HG02763 (cell line): ENCODE measurements around the gene MAMDC2.
"Not testable (repeated sequence)": the region's sequence is repeated elsewhere in the genome, so short reads cannot be mapped to it uniquely, and the experiment has no call there.

Source experiments
- ATAC-seq: cut with Tn5 transposase; IDR thresholded peaks from one replicate; pipeline ENCODE4 v1.9.1; 2021; ENCODE audit warnings: mild to moderate bottlenecking, moderate library complexity; ENCODE audit not compliant: unreplicated experiment

The MAMDC2 gene

GRCh38 chr9:70035691-70036090 lies 8.0 kb upstream of the MAMDC2 start:
- ATAC-seq: no peak

GRCh38 chr9:70036641-70037040 lies 7.0 kb upstream of the MAMDC2 start:
- no peak for ATAC-seq

- ATAC-seq: not testable (repeated sequence)
Measured at GRCh38 chr9:70038171-70038621, 5.5 kb upstream of the MAMDC2 start.

GRCh38 chr9:70040376-70040903 lies 3.2 kb upstream of the MAMDC2 start:
- no peak for ATAC-seq

- no peak for ATAC-seq
Measured at GRCh38 chr9:70042461-70043215, 1.0 kb upstream of the MAMDC2 start.

GRCh38 chr9:70043285-70043684 lies 363 bp upstream of the MAMDC2 start:
- no peak for ATAC-seq

- no peak for ATAC-seq
Measured at GRCh38 chr9:70044490-70045307, 1.1 kb downstream of the MAMDC2 start.

GRCh38 chr9:70045452-70045851 lies 1.8 kb downstream of the MAMDC2 start:
- no peak for ATAC-seq

- ATAC-seq: no peak
Measured at GRCh38 chr9:70046274-70047070, 2.8 kb downstream of the MAMDC2 start.

- no peak for ATAC-seq
Measured at GRCh38 chr9:70049236-70049635, 5.6 kb downstream of the MAMDC2 start.

GRCh38 chr9:70049672-70050271 lies 6.1 kb downstream of the MAMDC2 start:
- no peak for ATAC-seq

GRCh38 chr9:70052768-70053167 lies 9.1 kb downstream of the MAMDC2 start:
- ATAC-seq: no peak

- no peak for ATAC-seq
Measured at GRCh38 chr9:70053864-70054263, 10.2 kb downstream of the MAMDC2 start.

- no peak for ATAC-seq
Measured at GRCh38 chr9:70054521-70054920, 10.9 kb downstream of the MAMDC2 start.

- ATAC-seq: no peak
Measured at GRCh38 chr9:70055406-70056210, 12.0 kb downstream of the MAMDC2 start.

GRCh38 chr9:70056211-70056944 lies 12.7 kb downstream of the MAMDC2 start:
- no peak for ATAC-seq

- ATAC-seq: no peak
Measured at GRCh38 chr9:70058569-70059116, 15.0 kb downstream of the MAMDC2 start.

- ATAC-seq: no peak
Measured at GRCh38 chr9:70060148-70060882, 16.7 kb downstream of the MAMDC2 start.
